C1 segment of cervical spinal cord (tissue), 14 donors: ENCODE results near the gene ARMH2.
"Not testable (repeated sequence)": the region's sequence is repeated elsewhere in the genome, so short reads cannot be mapped to it uniquely, and the experiment has no call there.

Source experiments
- DNase-seq, 14 donors: peaks; one replicate each; lab custom pipeline; 2025; lab: John Stamatoyannopoulos, UW

Gene ARMH2

GRCh38 chr6:24818346-24818745 lies 19.6 kb upstream of the ARMH2 start:
- DNase-seq, result no peak

- DNase-seq, result no peak
Observed at GRCh38 chr6:24809728-24810127, 11.0 kb upstream of the ARMH2 start.

GRCh38 chr6:24807584-24807983 lies 8.9 kb upstream of the ARMH2 start:
- DNase-seq, result no peak

- no peak for DNase-seq
Observed at GRCh38 chr6:24802271-24803059, 3.7 kb upstream of the ARMH2 start.

GRCh38 chr6:24799541-24799915 lies 811 bp upstream of the ARMH2 start:
- DNase-seq, result no peak

- no peak for DNase-seq
Observed at GRCh38 chr6:24797596-24798216, 1.0 kb downstream of the ARMH2 start.

GRCh38 chr6:24796616-24797290 lies 2.0 kb downstream of the ARMH2 start:
- no peak for DNase-seq

- no peak for DNase-seq
Observed at GRCh38 chr6:24795106-24795505, 3.6 kb downstream of the ARMH2 start.

- no peak for DNase-seq
Observed at GRCh38 chr6:24788031-24788665, 10.6 kb downstream of the ARMH2 start.

GRCh38 chr6:24780206-24780605 lies 18.5 kb downstream of the ARMH2 start:
- DNase-seq, result no peak

GRCh38 chr6:24779416-24780016 lies 19.2 kb downstream of the ARMH2 start:
- no peak for DNase-seq

GRCh38 chr6:24778878-24779277 lies 19.8 kb downstream of the ARMH2 start:
- no peak for DNase-seq

GRCh38 chr6:24778121-24778520 lies 20.6 kb downstream of the ARMH2 start:
- no peak for DNase-seq

GRCh38 chr6:24777227-24777626 lies 21.5 kb downstream of the ARMH2 start:
- no peak for DNase-seq

- no peak for DNase-seq
Observed at GRCh38 chr6:24775520-24776058, 23.1 kb downstream of the ARMH2 start.

- peak; percentile 62 to 96 (median 92) for DNase-seq
Observed at GRCh38 chr6:24774696-24775519, 23.8 kb downstream of the ARMH2 start, which contains the start of gene GMNN. TSS of gene GMNN (plus strand) at chr6:24774937. CDS start at chr6:24777247, 2,310 bp downstream.

GRCh38 chr6:24768361-24768760 lies 30.4 kb downstream of the ARMH2 start:
- DNase-seq, result no peak

GRCh38 chr6:24766680-24767462 lies 31.8 kb downstream of the ARMH2 start:
- DNase-seq, result no peak

- DNase-seq, result not testable (repeated sequence)
Observed at GRCh38 chr6:24765968-24766367, 32.7 kb downstream of the ARMH2 start.
